ENCODE results near the gene CLDN4.
"Not testable (repeated sequence)": the region's sequence is repeated elsewhere in the genome, so short reads cannot be mapped to it uniquely, and the experiment has no call there.

Gene CLDN4

DNA sequence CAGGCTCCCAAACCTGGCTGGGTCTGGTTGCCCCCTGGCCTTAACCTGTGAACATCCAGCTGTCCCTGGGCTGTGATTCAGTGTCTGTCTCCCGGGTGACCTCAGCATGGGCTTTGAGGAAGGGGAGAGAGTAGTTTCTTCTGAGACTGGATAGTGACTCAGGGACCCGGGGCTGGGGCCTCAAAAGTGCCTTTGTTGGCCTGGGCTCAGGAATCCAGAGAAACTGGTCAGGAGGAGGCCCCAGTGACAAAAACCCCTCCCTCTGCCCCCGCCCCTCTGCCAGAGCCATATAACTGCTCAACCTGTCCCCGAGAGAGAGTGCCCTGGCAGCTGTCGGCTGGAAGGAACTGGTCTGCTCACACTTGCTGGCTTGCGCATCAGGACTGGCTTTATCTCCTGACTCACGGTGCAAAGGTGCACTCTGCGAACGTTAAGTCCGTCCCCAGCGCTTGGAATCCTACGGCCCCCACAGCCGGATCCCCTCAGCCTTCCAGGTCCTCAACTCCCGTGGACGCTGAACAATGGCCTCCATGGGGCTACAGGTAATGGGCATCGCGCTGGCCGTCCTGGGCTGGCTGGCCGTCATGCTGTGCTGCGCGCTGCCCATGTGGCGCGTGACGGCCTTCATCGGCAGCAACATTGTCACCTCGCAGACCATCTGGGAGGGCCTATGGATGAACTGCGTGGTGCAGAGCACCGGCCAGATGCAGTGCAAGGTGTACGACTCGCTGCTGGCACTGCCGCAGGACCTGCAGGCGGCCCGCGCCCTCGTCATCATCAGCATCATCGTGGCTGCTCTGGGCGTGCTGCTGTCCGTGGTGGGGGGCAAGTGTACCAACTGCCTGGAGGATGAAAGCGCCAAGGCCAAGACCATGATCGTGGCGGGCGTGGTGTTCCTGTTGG lies at the start of gene CLDN4:
CLDN4 (plus strand) TSS at position 316 of the 903 bp plus-strand sequence; CDS start at position 522, 206 bp downstream.
- in situ Hi-C loops (cut with MboI; ENCODE audit: low sequenced_read_pairs): no loop called here

GRCh38 chr7:73786588-73786987 lies 44.2 kb upstream of the CLDN4 start:
- in situ Hi-C loops (cut with MboI; ENCODE audit: low sequenced_read_pairs): no loop called here

GRCh38 chr7:73787786-73788048 lies 43.1 kb upstream of the CLDN4 start:
- in situ Hi-C loops (cut with MboI; ENCODE audit: low sequenced_read_pairs): not testable (repeated sequence)

DNA sequence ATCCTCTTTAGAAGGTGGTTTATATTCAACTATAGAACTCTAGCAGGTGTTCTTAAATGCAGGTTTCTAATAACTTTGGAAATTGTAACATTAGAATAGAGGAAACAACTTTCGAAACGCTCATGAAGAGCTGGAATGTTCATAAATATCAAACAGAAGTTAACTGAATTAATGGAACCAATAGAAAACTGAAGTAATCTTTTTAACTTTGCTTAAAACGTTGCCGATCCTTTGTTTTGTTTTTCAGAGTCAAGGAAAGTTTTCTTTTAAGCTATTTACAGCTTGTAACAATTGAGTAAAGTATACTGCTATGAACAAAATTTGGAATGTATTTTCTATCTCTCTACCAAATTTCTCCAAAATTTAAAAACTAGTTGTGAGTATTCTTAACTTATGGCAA lies 41.7 kb upstream of the CLDN4 start:
- in situ Hi-C loops (cut with MboI; ENCODE audit: low sequenced_read_pairs): no loop called here

DNA sequence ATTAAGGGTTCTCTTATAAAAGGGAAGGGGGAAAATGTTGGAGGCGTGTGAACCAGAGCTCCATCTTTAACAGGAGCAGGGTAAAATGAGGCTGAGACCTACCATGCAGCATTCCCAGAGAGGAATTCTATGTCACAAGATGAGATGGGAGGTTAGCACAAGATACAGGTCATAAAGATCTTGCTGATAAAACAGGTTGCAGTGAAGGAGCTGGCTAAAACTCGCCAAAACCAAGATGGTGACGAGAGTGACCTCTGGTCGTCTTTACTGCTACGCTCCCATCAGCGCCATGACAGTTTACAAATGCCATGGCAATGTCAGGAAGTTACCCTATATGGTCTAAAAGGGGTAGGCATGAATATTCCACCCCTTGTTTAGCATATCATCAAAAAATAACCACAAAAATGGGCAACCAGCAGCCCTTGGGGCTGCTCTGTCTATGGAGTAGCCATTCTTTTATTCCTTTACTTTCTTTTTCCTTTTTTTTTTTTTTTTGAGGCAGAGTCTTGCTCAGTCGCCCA lies 39.6 kb upstream of the CLDN4 start:
- in situ Hi-C loops (cut with MboI; ENCODE audit: low sequenced_read_pairs): not testable (repeated sequence)

GRCh38 chr7:73795188-73795587 lies 35.6 kb upstream of the CLDN4 start:
- in situ Hi-C loops (cut with MboI; ENCODE audit: low sequenced_read_pairs): not testable (repeated sequence)

DNA sequence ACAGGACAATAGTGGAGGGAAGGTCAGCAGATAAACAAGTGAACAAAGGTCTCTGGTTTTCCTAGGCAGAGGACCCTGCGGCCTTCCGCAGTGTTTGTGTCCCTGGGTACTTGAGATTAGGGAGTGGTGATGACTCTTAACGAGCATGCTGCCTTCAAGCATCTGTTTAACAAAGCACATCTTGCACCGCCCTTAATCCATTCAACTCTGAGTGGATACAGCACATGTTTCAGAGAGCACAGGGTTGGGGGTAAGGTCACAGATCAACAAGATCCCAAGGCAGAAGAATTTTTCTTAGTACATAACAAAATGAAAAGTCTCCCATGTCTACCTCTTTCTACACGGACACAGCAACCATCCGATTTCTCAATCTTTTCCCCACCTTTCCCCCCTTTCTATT lies 34.1 kb upstream of the CLDN4 start:
- in situ Hi-C loops (cut with MboI; ENCODE audit: low sequenced_read_pairs): not testable (repeated sequence)

DNA sequence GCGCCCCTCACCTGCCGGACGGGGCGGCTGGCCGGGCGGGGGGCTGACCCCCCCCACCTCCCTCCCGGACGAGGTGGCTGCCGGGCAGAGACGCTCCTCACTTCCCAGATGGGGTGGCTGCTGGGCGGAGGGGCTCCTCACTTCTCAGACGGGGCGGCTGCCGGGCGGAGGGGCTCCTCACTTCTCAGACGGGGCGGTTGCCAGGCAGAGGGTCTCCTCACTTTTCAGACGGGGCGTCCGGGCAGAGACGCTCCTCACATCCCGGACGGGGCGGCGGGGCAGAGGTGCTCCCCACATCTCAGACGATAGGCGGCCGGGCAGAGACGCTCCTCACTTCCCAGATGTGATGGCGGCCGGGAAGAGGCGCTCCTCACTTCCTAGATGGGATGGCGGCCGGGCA lies 33.6 kb upstream of the CLDN4 start:
- in situ Hi-C loops (cut with MboI; ENCODE audit: low sequenced_read_pairs): not testable (repeated sequence)

GRCh38 chr7:73799282-73800141 lies 31.3 kb upstream of the CLDN4 start:
- in situ Hi-C loops (cut with MboI; ENCODE audit: low sequenced_read_pairs): no loop called here

- in situ Hi-C loops (cut with MboI; ENCODE audit: low sequenced_read_pairs): no loop called here
These were observed 29.2 kb upstream of the CLDN4 start for GRCh38 chr7:73801577-73801976.

GRCh38 chr7:73802459-73802858 lies 28.3 kb upstream of the CLDN4 start:
- in situ Hi-C loops (cut with MboI; ENCODE audit: low sequenced_read_pairs): no loop called here

- in situ Hi-C loops (cut with MboI; ENCODE audit: low sequenced_read_pairs): no loop called here
These were observed 21.3 kb upstream of the CLDN4 start for GRCh38 chr7:73809467-73809951.

- in situ Hi-C loops (cut with MboI; ENCODE audit: low sequenced_read_pairs): no loop called here
These were observed 19.8 kb upstream of the CLDN4 start for GRCh38 chr7:73810998-73811360.

- in situ Hi-C loops (cut with MboI; ENCODE audit: low sequenced_read_pairs): no loop called here
These were observed 19.0 kb upstream of the CLDN4 start for GRCh38 chr7:73811760-73812168.

DNA sequence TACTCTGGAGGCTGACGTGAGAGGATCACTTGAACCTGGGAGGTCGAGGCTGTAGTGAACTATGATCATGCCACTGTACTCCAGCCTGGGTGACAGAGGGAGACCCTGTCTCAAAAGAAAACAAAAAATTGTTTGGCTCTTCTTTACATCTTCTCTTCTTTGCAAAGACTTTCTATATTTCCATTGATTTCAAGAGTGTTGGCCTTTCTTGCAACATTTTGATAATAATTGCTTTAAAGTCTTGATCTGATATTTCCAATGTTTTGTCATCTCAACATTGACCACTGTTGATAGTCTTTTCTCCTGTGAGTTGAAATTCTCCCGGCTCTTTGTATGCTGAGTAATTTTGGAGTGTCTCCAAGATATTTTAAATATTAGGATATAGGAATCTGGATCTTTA lies 17.8 kb upstream of the CLDN4 start:
- in situ Hi-C loops (cut with MboI; ENCODE audit: low sequenced_read_pairs): no loop called here

DNA sequence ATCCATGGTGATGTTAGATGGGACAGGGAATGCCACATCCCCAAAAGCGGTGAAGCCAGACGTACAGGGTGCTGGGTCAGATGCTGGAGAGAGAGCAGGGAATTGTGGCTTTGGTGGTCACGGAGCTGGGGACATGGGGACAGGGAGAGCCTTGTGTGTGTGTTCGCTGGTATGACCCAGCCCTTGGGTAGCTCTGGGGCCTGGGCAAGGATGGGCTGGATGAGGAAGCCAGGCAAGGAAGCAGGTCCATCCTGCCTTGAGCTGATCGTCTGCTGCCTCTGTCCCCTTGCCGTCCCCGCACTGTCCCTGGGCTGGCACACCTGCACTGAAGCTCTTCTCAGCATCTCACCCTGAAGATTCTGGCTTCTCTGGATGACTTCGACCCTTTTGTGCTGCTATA lies 15.4 kb upstream of the CLDN4 start:
- in situ Hi-C loops (cut with MboI; ENCODE audit: low sequenced_read_pairs): no loop called here

GRCh38 chr7:73817121-73817520 lies 13.7 kb upstream of the CLDN4 start:
- in situ Hi-C loops (cut with MboI; ENCODE audit: low sequenced_read_pairs): no loop called here

DNA sequence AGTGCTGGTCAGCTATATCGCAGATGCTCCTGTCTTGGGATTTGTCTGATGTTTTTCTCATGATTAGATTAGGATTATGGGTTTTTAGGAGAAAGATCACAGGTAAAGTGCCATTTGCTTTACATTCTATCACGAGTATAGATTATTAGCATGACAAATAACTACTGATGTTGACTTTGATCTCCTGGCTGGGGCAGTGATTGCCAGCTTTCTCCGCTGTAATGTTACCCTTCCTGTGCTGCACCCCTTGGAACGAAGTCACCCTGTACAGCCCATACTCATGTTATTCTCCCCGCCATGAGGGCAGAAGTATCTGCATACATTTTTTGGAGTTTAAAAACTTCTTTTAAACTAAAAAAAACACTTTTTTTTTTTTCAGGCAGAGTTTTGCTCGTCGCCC lies 10.8 kb upstream of the CLDN4 start:
- in situ Hi-C loops (cut with MboI; ENCODE audit: low sequenced_read_pairs): no loop called here

DNA sequence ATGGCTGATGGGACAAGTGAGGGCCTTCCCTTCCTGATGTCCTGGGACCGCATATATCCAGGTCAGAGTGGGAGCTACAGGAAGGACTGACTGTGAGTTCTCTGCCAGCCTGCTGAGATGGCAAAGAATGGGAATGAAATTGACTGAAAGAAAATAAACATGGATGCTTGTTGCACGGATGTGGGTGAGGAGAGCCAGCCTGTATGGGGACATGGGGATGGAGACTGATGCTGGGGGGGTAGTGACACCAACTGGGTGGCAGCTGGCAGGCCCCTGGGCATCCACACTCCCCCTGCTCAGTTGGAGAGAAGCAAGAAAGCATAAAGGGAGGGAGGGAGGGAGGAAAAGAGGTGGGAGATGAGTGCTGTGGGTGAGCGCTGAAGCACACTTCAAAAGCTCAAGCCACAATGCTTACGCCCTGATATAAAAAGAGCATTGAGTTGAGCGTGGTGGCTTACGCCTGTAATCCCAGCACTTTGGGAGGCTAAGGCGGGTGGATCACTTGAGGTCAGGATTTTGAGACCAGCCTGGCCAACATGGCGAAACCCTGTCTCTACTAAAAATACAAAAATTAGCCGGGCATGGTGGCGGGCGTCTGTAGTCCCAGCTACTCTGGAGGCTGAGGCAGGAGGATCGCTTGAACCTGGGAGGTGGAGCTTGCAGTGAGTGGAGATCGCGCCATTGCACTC lies 9.1 kb upstream of the CLDN4 start:
- in situ Hi-C loops (cut with MboI; ENCODE audit: low sequenced_read_pairs): not testable (repeated sequence)

GRCh38 chr7:73822319-73823173 lies 8.2 kb upstream of the CLDN4 start:
- in situ Hi-C loops (cut with MboI; ENCODE audit: low sequenced_read_pairs): no loop called here

Measured in HL-60/S4 treated with retinoic acid at 250 ng/mL for 4 days and 3 days (cell line).